Urinary bladder (tissue), 4 donors: ENCODE measurements around the gene BANP. TPM values are rescaled to one million over a fixed set of nuclear protein-coding genes. Genes with fewer than 3 reads are reported as not detected.
A peak's percentile ranks its signal among the peaks of the same experiment; 100 is the strongest.

ENCODE experiments used
- DNase-seq: peaks from one replicate; pipeline ENCODE4 v3.0.0-alpha.2; 2015; ENCODE audit errors: extremely low spot score
- H3K27ac ChIP-seq: one replicate; pipeline ENCODE4 v1.5.1; 2013; ENCODE audit warnings: low read depth, mild to moderate bottlenecking, moderate library complexity
- H3K36me3 ChIP-seq: one replicate; pipeline ENCODE4 v1.6.1; 2013; ENCODE audit warnings: mild to moderate bottlenecking, moderate library complexity; ENCODE audit not compliant: insufficient read depth
- H3K4me1 ChIP-seq: one replicate; pipeline ENCODE4 v1.6.1; 2013; ENCODE audit warnings: mild to moderate bottlenecking, moderate library complexity; ENCODE audit not compliant: insufficient read depth
- H3K4me3 ChIP-seq: one replicate; pipeline ENCODE4 v1.5.1; 2013; ENCODE audit warnings: low read depth, low read length
- WGBS: extraction: QIAGEN DNeasy Blood & Tissue Kit; methylation state at CpG from one replicate; pipeline ENCODE4 v1.1.7; 2013; 5-methylcytosine and 5-hydroxymethylcytosine counted together
- polyA plus RNA-seq: library from polyadenylated mRNA; stranded (reverse); fragments of 200-250 nt; gene quantifications from one replicate; pipeline ENCODE4 v1.2.3, GENCODE V29; 2013
- total RNA-seq: library from RNA; depleted of rRNA; stranded (reverse); fragments of >200 nt; gene quantifications from one replicate; pipeline ENCODE4 v1.2.3, GENCODE V29; 2014
- donor health status: healthy with polysubstance abuse.
- donor health status: healthy.

BANP gene
- total and polyA plus RNA-seq, 2 donors = 13.8 to 36.6 TPM

- WGBS = 2% methylated on average over 80 of the region's 82 CpGs
- H3K27ac ChIP-seq = peak overlapping the region; percentile 94
- no peaks in the 10 kb centered on the region for H3K36me3 ChIP-seq
- no peaks in the 10 kb centered on the region for H3K4me1 ChIP-seq
- DNase-seq = no peak
- peak overlapping the region; percentile 94 for H3K4me3 ChIP-seq
These were observed 611 bp downstream of the BANP start for GRCh38 chr16:87951552-87952538.

DNA sequence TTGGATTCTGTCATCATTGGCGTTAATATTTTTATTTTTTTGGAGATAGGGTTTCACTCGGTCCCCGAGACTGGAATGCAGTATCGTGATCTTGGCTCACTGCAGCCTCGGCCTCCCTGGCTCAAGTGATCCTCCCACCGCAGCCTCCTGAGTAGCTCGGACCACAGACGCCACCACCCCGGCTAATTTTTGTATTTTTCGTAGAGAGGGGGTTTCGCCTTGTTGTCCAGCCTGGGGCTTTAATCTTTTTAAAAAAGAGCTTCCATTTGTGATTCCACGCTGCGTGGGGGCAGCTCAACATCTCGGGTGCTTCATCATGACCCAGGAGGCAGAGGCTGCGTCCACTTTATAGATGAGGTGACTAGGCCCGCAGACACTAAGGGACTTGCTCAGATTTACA is 1.5 kb downstream of the BANP start:
- DNase-seq = no peak
- Histone ChIP-seq H3K27ac (no peak overlapping the region), H3K4me1 (no peaks in the 10 kb centered on the region), H3K36me3 (no peaks in the 10 kb centered on the region), H3K4me3 (no peak overlapping the region)
- WGBS = 89% methylated on average over 16 of the region's 16 CpGs

GRCh38 chr16:87953308-87954215 is 2.3 kb downstream of the BANP start:
- DNase-seq = no peak
- Histone ChIP-seq H3K36me3 (no peaks in the 10 kb centered on the region), H3K4me1 (no peaks in the 10 kb centered on the region), H3K4me3 (no peak overlapping the region), H3K27ac (no peak overlapping the region)
- WGBS = 67% methylated on average over 15 of the region's 15 CpGs

DNA sequence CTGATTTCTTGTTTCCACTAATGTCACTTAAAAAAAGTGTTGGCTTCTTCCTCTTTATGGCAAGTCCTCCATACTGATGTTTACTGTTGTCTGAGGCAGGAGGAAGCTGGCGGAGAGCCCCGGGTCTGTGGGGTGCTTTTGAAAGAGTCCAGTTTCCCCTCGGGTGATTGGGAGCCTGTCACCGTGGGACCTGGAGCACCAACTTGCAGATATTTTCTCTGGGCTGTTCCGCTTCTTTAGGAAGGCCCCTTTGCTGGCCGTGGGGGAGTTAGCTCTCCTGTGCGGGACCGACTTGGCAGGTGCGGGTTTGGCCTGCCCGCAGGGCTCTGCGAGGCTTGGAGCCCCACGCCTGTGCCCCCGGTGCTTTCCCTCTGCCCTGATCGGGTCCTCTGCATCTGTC is 3.1 kb downstream of the BANP start:
- no peak overlapping the region for H3K4me3 ChIP-seq
- no peak overlapping the region for H3K27ac ChIP-seq
- H3K4me1 ChIP-seq = no peaks in the 10 kb centered on the region
- 72% methylated on average over 14 of the region's 14 CpGs for WGBS
- no peak for DNase-seq
- no peaks in the 10 kb centered on the region for H3K36me3 ChIP-seq

GRCh38 chr16:87954826-87955225 is 3.6 kb downstream of the BANP start:
- Histone ChIP-seq H3K36me3 (no peaks in the 10 kb centered on the region), H3K4me1 (no peaks in the 10 kb centered on the region), H3K4me3 (no peak overlapping the region), H3K27ac (no peak overlapping the region)
- WGBS = 78% methylated on average over 15 of the region's 15 CpGs
- no peak for DNase-seq

DNA sequence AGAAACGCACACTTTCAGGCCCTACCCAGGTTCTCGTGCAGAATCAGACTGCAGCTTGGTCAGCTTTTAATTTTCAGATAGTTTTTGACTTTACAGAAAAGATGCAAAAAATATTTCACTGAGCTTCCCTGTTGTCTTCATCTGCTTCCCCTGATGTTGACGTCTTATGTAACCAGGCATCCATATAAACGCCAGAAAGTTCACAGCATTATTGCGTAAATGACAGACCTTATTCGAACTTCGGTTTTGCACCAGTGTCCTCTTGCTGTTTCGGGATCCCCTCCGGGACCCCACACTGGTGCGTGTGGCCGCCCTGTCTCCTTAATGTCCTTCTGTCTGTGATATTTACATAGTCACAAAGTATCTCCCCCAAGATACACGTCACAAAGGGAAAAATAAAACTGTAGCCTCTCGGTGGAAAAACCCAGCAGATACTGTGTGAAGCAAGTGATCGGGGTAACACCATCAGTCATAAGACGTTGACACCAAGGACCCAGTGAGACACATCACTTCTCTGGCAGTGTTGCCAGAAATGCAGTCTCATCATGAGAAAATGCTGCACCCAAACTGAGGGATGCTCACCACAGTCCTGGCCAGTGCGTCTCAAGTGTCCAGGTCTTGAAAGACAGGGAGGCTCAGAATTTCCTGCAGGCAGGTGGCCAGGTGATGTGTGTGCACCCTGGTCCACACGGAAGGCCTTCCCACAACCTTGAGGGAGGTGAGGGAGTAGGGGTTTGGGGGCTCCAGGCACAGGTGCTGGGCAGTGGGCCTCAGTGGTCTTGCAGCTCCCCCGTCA is 4.3 kb downstream of the BANP start:
- H3K4me3 ChIP-seq = no peak overlapping the region
- no peaks in the 10 kb centered on the region for H3K4me1 ChIP-seq
- WGBS = 82% methylated on average over 18 of the region's 18 CpGs
- no peak overlapping the region for H3K27ac ChIP-seq
- no peak for DNase-seq
- no peaks in the 10 kb centered on the region for H3K36me3 ChIP-seq

GRCh38 chr16:87956098-87956364 is 4.8 kb downstream of the BANP start:
- no peaks in the 10 kb centered on the region for H3K4me1 ChIP-seq
- WGBS = 49% methylated on average over 3 of the region's 3 CpGs
- no peaks in the 10 kb centered on the region for H3K36me3 ChIP-seq
- H3K4me3 ChIP-seq = no peak overlapping the region
- no peak for DNase-seq
- no peak overlapping the region for H3K27ac ChIP-seq

DNA sequence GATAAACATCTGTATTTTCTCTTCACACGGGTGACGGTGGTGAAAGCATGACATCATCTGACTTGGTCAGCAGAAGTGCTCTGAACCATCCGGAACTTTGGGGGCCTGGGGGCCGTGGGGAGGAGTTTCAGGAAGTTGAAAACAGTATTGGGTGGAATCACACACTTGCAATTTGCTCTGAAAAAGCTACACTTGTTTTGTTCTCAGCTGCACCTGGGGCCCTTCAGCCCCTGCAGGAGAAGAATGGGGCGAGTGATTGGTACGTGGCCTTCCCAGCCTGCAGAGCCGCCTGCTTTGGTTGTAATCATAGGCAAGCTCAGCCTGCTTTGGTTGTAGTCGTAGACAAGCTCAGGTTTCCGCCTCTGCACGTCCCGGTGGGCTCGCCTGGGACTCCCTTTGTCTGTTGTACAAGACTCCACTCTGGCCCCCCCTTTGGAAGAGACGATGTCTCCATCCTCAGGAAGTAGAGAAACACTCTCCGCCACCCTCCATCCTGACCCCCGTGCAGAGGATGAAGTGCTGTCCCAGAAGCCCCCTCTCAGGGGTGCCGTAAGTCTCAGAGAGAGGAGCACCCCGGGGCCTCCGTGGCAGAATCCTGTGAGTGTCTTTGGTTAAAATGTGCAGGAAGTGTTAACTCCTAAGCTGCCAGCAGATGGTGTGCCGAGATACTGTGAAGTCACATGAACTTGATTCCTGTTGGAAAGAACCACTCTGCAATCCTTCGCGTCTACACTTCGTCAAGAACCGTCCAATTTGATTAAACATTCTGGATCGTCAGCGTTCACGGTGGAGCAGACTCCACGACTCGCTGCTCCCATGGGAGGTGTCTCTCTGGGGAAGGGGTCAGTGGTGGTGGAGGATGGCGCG is 5.4 kb downstream of the BANP start:
- WGBS = 25% methylated on average over 30 of the region's 30 CpGs
- H3K4me1 ChIP-seq = no peaks in the 10 kb centered on the region
- H3K4me3 ChIP-seq = no peak overlapping the region
- DNase-seq = peak; percentile 42
- no peak overlapping the region for H3K27ac ChIP-seq
- H3K36me3 ChIP-seq = no peaks in the 10 kb centered on the region

DNA sequence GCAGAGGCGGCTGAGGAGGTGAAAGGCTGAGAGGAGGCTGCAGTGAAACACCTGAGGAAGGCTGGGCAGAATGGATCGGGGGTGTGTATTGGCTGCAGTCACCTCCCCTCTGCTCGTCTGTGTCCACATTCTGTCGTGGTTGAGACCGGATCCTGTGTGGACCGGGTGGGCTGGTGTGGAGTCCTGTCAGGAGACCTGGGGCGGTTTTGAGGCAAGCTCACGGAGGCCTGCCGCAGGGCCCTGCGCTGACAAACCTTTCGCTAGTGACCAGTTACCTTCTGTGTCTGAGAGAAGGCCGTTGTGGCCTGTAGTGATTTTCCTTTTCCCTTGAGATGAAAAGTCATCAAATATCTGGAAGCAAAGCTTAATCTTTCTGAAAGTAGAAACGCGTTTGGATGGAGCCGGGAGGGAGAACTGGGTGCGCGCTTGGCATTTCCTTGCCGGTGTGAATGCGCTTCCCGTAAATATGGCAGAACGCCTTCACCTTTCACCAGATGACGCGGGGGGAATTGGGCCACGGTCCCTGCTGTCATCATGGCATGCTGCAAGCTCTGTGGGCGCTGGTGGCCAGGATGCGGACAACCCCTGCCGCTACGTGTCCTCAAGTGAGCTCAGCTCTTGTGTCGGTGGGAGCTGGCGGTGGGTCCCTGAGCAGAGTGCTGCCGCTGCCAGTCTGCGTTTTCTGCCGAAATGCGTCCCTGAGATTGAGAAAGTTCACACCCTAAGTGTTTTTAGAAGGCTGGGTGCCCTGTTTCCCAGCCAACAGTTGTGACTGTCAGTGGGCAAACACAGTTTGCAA is 6.3 kb downstream of the BANP start:
- H3K4me1 ChIP-seq = no peaks in the 10 kb centered on the region
- H3K4me3 ChIP-seq = no peak overlapping the region
- no peak for DNase-seq

GRCh38 chr16:87958632-87959031 is 7.4 kb downstream of the BANP start:
- no peaks in the 10 kb centered on the region for H3K4me1 ChIP-seq
- WGBS = 89% methylated on average over 9 of the region's 9 CpGs

More for the DNA sequence above, 6.3 kb downstream of the BANP start:
- 94% methylated on average over 34 of the region's 34 CpGs for WGBS
- no peak overlapping the region for H3K27ac ChIP-seq
- no peaks in the 10 kb centered on the region for H3K36me3 ChIP-seq

GRCh38 chr16:87959391-87959990 is 8.3 kb downstream of the BANP start:
- Histone ChIP-seq H3K36me3 (no peaks in the 10 kb centered on the region), H3K4me3 (no peak overlapping the region), H3K4me1 (no peaks in the 10 kb centered on the region), H3K27ac (no peak overlapping the region)
- no peak for DNase-seq
- 85% methylated on average over 23 of the region's 23 CpGs for WGBS

More at GRCh38 chr16:87958632-87959031, 7.4 kb downstream of the BANP start:
- Histone ChIP-seq H3K27ac (no peak overlapping the region), H3K4me3 (no peak overlapping the region), H3K36me3 (no peaks in the 10 kb centered on the region)
- DNase-seq = no peak

DNA sequence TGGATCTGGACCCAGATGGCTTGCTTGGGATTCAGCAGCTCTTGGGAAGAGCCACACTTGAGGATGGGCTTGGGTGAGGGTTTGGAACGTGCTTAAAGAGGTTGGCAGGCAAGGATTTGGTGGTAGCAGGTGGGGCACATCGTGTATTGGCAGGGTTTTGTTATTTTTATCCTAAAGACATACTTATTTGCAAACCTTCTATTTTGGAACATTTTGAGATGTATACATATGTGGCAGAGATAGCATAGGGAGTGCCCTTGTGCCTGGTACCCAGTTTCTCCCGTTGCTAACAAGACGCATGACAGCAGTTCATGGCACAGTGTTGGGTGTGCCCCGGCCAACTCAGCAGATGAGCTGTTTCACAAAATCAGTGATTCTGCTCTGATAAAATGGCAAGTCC is 9.1 kb downstream of the BANP start:
- Histone ChIP-seq H3K4me3 (no peak overlapping the region), H3K27ac (no peak overlapping the region), H3K4me1 (no peaks in the 10 kb centered on the region), H3K36me3 (no peaks in the 10 kb centered on the region)
- no peak for DNase-seq
- WGBS = 83% methylated on average over 5 of the region's 5 CpGs
